ENCODE data around the gene PIAS1.

DNA sequence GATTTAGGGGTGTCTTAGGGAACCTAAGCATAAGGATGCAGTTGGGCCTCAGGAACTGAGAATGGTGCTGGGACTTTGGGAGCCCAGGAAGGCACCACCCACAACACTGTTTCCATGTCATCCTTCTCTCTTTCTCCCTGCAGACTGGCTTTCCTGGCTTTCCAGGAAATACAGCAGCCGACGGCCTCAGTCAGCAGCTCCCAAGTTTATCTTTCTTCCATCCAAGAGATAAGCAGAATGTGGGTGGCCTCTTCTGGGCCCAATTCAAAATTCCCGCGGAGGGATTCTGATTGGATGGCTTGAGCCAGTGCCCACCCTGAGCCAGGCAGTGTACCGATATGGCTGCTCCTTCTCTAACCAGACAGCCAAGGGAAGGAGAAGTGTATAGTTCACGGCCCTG, 179.9 kb downstream of the PIAS1 start:
- TF ChIP-seq, protein P1, sequence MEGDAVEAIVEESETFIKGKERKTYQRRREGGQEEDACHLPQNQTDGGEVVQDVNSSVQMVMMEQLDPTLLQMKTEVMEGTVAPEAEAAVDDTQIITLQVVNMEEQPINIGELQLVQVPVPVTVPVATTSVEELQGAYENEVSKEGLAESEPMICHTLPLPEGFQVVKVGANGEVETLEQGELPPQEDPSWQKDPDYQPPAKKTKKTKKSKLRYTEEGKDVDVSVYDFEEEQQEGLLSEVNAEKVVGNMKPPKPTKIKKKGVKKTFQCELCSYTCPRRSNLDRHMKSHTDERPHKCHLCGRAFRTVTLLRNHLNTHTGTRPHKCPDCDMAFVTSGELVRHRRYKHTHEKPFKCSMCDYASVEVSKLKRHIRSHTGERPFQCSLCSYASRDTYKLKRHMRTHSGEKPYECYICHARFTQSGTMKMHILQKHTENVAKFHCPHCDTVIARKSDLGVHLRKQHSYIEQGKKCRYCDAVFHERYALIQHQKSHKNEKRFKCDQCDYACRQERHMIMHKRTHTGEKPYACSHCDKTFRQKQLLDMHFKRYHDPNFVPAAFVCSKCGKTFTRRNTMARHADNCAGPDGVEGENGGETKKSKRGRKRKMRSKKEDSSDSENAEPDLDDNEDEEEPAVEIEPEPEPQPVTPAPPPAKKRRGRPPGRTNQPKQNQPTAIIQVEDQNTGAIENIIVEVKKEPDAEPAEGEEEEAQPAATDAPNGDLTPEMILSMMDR (IDR thresholded peaks at IDR 0.05; ENCODE audit: insufficient read depth, low read length, poor library complexity, severe bottlenecking) = no peak
- TF ChIP-seq EZH2phosphoT487 (conservative IDR thresholded peaks at IDR 0.05; ENCODE audit: low read length) = no peak

All from SU-DHL-6 (cell line).